HepG2 (cell line): ENCODE data around the gene SH3D19. TPM values are rescaled to one million over a fixed set of nuclear protein-coding genes. Genes with fewer than 3 reads are reported as not detected.
A peak's percentile ranks its signal among the peaks of the same experiment; 100 is the strongest.

Experiments
- ELF4 ChIP-seq: sonication (generic); formaldehyde crosslinking; IDR thresholded peaks from 2 replicates; pipeline ENCODE4 v1.5.0; 2020; ENCODE audit warnings: missing genetic modification reagents, mild to moderate bottlenecking, moderate library complexity, borderline replicate concordance
- FOSL1 ChIP-seq: sonication (generic); formaldehyde crosslinking; IDR thresholded peaks from 2 replicates; pipeline ENCODE4 v1.9.0; 2021; ENCODE audit warnings: missing genetic modification reagents, borderline replicate concordance
- FOXP4 ChIP-seq: sonication (generic); formaldehyde crosslinking; IDR thresholded peaks from 2 replicates; pipeline ENCODE4 v1.4.0; 2020; ENCODE audit warnings: missing genetic modification reagents
- GRHL1 ChIP-seq: sonication (generic); formaldehyde crosslinking; conservative IDR thresholded peaks from 2 replicates; pipeline ENCODE4 v1.8.0; 2022; ENCODE audit warnings: missing genetic modification reagents
- KAT2B ChIP-seq: fragments of 150-350 bp; IDR thresholded peaks from 2 replicates; pipeline ENCODE4 v1.6.1; 2014; ENCODE audit warnings: low read depth, low read length, borderline replicate concordance
- MTERF4 ChIP-seq: sonication (generic); formaldehyde crosslinking; IDR thresholded peaks from 2 replicates; pipeline ENCODE4 v1.8.0; 2023; ENCODE audit warnings: mild to moderate bottlenecking, missing genetic modification reagents
- SCMH1 ChIP-seq: sonication (generic); formaldehyde crosslinking; IDR thresholded peaks from 2 replicates; pipeline ENCODE4 v1.9.0; 2021; ENCODE audit warnings: missing genetic modification reagents, mild to moderate bottlenecking, borderline replicate concordance
- ZNF180 ChIP-seq: sonication (generic); formaldehyde crosslinking; IDR thresholded peaks from 2 replicates; pipeline ENCODE4 v1.4.0; 2020; ENCODE audit warnings: low read depth, missing genetic modification reagents, borderline replicate concordance
- ZNF333 ChIP-seq: sonication (generic); formaldehyde crosslinking; IDR thresholded peaks from 2 replicates; pipeline ENCODE4 v1.4.0; 2020; ENCODE audit warnings: mild to moderate bottlenecking, missing genetic modification reagents, borderline replicate concordance
- ZSCAN31 ChIP-seq: sonication (generic); formaldehyde crosslinking; IDR thresholded peaks from 2 replicates; pipeline ENCODE4 v1.5.0; 2020; ENCODE audit warnings: low read depth, mild to moderate bottlenecking, missing genetic modification reagents
- polyA plus RNA-seq, 8 experiments: library from polyadenylated mRNA; depleted of rRNA in 3 of 8; stranded (reverse) in 7 of 8; unstranded in 1 of 8; fragments of >200 nt; fragmentation: Illumina TruSeq in 4 of 8; extraction: Trizol in 4 of 8; gene quantifications; 2 replicates each; pipeline versions ENCODE4 v1.2.1 to v1.2.3, GENCODE V29; 2011 to 2016; ENCODE audit warnings: low read depth in 4 of 8, missing spikeins in 1 of 8, mixed read lengths in 1 of 8; ENCODE audit not compliant: insufficient read depth in 1 of 8
- total RNA-seq, 5 experiments: library from RNA; depleted of rRNA; stranded (reverse); fragments of >200 nt; fragmentation: Illumina TruSeq; extraction: Trizol; gene quantifications; 2 replicates each; pipeline ENCODE4 v1.2.3, GENCODE V29; 2016; ENCODE audit warnings: low read depth in 1 of 5
- TF ChIP-seq, protein P1 (sequence below): sonication (generic); formaldehyde crosslinking; IDR thresholded peaks from 2 replicates; pipeline ENCODE4 v1.9.0; 2021; ENCODE audit warnings: mild to moderate bottlenecking, missing genetic modification reagents
- TF ChIP-seq, protein P2 (sequence below): sonication (generic); formaldehyde crosslinking; IDR thresholded peaks from 2 replicates; pipeline ENCODE4 v1.8.0; 2022; ENCODE audit warnings: mild to moderate bottlenecking, missing genetic modification reagents, moderate library complexity
- TF ChIP-seq, protein P3 (sequence below): sonication (generic); formaldehyde crosslinking; IDR thresholded peaks from 2 replicates; pipeline ENCODE4 v1.4.0; 2020; ENCODE audit warnings: mild to moderate bottlenecking, missing genetic modification reagents

Gene SH3D19
- total and polyA plus RNA-seq, 2 of the 13 experiments (the other 11 are each of a cell fraction or from before 2014, with no cell fraction given): 31.2 to 38.0 TPM

DNA sequence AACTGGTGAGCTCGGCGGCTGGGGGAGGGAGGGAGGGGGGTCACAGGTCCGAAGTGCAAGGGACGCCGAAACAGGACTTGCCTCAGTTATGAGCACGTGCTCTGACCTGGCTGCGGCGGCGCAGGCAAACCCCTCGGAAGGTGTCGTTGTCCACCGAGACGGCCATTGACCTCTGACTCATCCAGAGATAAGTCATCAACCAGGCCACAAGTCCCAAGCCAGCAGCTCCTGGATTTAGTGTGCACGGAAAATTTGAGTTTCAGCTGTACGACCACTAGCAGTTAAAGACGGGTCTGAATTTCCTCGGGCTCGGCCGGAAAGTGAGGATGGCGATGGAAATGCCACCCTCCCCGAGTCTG, 674 bp downstream of the SH3D19 start (continued):
- TF ChIP-seq, protein P1, sequence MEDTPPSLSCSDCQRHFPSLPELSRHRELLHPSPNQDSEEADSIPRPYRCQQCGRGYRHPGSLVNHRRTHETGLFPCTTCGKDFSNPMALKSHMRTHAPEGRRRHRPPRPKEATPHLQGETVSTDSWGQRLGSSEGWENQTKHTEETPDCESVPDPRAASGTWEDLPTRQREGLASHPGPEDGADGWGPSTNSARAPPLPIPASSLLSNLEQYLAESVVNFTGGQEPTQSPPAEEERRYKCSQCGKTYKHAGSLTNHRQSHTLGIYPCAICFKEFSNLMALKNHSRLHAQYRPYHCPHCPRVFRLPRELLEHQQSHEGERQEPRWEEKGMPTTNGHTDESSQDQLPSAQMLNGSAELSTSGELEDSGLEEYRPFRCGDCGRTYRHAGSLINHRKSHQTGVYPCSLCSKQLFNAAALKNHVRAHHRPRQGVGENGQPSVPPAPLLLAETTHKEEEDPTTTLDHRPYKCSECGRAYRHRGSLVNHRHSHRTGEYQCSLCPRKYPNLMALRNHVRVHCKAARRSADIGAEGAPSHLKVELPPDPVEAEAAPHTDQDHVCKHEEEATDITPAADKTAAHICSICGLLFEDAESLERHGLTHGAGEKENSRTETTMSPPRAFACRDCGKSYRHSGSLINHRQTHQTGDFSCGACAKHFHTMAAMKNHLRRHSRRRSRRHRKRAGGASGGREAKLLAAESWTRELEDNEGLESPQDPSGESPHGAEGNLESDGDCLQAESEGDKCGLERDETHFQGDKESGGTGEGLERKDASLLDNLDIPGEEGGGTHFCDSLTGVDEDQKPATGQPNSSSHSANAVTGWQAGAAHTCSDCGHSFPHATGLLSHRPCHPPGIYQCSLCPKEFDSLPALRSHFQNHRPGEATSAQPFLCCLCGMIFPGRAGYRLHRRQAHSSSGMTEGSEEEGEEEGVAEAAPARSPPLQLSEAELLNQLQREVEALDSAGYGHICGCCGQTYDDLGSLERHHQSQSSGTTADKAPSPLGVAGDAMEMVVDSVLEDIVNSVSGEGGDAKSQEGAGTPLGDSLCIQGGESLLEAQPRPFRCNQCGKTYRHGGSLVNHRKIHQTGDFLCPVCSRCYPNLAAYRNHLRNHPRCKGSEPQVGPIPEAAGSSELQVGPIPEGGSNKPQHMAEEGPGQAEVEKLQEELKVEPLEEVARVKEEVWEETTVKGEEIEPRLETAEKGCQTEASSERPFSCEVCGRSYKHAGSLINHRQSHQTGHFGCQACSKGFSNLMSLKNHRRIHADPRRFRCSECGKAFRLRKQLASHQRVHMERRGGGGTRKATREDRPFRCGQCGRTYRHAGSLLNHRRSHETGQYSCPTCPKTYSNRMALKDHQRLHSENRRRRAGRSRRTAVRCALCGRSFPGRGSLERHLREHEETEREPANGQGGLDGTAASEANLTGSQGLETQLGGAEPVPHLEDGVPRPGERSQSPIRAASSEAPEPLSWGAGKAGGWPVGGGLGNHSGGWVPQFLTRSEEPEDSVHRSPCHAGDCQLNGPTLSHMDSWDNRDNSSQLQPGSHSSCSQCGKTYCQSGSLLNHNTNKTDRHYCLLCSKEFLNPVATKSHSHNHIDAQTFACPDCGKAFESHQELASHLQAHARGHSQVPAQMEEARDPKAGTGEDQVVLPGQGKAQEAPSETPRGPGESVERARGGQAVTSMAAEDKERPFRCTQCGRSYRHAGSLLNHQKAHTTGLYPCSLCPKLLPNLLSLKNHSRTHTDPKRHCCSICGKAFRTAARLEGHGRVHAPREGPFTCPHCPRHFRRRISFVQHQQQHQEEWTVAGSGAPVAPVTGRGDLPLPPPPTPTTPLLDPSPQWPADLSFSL (CRISPR knock-in tag): no peak
- TF ChIP-seq, protein P2, sequence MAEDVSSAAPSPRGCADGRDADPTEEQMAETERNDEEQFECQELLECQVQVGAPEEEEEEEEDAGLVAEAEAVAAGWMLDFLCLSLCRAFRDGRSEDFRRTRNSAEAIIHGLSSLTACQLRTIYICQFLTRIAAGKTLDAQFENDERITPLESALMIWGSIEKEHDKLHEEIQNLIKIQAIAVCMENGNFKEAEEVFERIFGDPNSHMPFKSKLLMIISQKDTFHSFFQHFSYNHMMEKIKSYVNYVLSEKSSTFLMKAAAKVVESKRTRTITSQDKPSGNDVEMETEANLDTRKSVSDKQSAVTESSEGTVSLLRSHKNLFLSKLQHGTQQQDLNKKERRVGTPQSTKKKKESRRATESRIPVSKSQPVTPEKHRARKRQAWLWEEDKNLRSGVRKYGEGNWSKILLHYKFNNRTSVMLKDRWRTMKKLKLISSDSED: no peak
- TF ChIP-seq GRHL1 (CRISPR knock-in tag): no peak
- TF ChIP-seq ZNF333 (CRISPR knock-in tag): no peak
- no peak for TF ChIP-seq ZNF180 (CRISPR knock-in tag)
- no peak for TF ChIP-seq SCMH1 (CRISPR knock-in tag)
- TF ChIP-seq ZSCAN31 (CRISPR knock-in tag): no peak
- TF ChIP-seq, protein P3, sequence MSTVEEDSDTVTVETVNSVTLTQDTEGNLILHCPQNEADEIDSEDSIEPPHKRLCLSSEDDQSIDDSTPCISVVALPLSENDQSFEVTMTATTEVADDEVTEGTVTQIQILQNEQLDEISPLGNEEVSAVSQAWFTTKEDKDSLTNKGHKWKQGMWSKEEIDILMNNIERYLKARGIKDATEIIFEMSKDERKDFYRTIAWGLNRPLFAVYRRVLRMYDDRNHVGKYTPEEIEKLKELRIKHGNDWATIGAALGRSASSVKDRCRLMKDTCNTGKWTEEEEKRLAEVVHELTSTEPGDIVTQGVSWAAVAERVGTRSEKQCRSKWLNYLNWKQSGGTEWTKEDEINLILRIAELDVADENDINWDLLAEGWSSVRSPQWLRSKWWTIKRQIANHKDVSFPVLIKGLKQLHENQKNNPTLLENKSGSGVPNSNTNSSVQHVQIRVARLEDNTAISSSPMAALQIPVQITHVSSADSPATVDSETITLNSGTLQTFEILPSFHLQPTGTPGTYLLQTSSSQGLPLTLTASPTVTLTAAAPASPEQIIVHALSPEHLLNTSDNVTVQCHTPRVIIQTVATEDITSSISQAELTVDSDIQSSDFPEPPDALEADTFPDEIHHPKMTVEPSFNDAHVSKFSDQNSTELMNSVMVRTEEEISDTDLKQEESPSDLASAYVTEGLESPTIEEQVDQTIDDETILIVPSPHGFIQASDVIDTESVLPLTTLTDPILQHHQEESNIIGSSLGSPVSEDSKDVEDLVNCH: 0 out of 2 replicates have a peak, but pooled peaks have one; percentile 16
- TF ChIP-seq MTERF4 (CRISPR knock-in tag): no peak
- TF ChIP-seq KAT2B: no peak
- TF ChIP-seq FOXP4 (CRISPR knock-in tag): peak; percentile 80
- no peak for TF ChIP-seq ELF4 (CRISPR knock-in tag)
- peak; percentile 96 for TF ChIP-seq FOSL1 (CRISPR knock-in tag)
